Panc1 (cell line): ENCODE measurements around the gene GRIP1.

Experiments used
- CTCF ChIP-seq: fragments of 450-650 bp; IDR thresholded peaks from 2 replicates; pipeline ENCODE4 v1.5.1; 2017; ENCODE audit warnings: mild to moderate bottlenecking
- POLR2AphosphoS5 ChIP-seq: IDR thresholded peaks from 2 replicates; pipeline ENCODE4 v1.6.1; 2012; ENCODE audit warnings: mild to moderate bottlenecking, low read depth, low read length, moderate library complexity
- REST ChIP-seq, 2 experiments: IDR thresholded peaks; 2 replicates each; pipeline ENCODE4 v1.6.1; 2011 to 2012; ENCODE audit warnings: low read depth in 2 of 2, control low read depth in 1 of 2, low read length in 1 of 2, mild to moderate bottlenecking in 1 of 2, moderate library complexity in 1 of 2; ENCODE audit not compliant: insufficient read depth in 1 of 2
- SIN3A ChIP-seq: IDR thresholded peaks from 2 replicates; pipeline ENCODE4 v1.6.1; 2012; ENCODE audit warnings: low read depth, mild to moderate bottlenecking, low read length, moderate library complexity, borderline replicate concordance; ENCODE audit not compliant: insufficient read depth

- no peak for TF ChIP-seq REST (IDR thresholded peaks at IDR 0.05; ENCODE audit: insufficient read depth in 1 of 2, low read depth in 2 of 2, low read length in 1 of 2)
- no peak for TF ChIP-seq CTCF
- no peak for TF ChIP-seq SIN3A
- no peak for TF ChIP-seq POLR2AphosphoS5
Measured at GRCh38 chr12:66620688-66621087, 58.2 kb downstream of the GRIP1 start.
